GM23338 (cell line): ENCODE data around the gene IGFBPL1. TPM values are rescaled to one million over a fixed set of nuclear protein-coding genes. Genes with fewer than 3 reads are reported as not detected.
A peak's percentile ranks its signal among the peaks of the same experiment; 100 is the strongest.

ENCODE experiments used
- ATAC-seq: fragments of 200-7000 bp; cut with Tn5 transposase; 3 replicates; pipeline ENCODE4 v1.9.1; 2020
- DNase-seq: peaks from one replicate; pipeline ENCODE4 v3.0.0-alpha.2; 2015; ENCODE audit warnings: low spot score
- H2AFZ ChIP-seq: fragments of 200-600 bp; sonication (generic); 2 replicates; pipeline ENCODE4 v1.8.0; 2016; ENCODE audit warnings: antibody characterized with exemption, mild to moderate bottlenecking, moderate library complexity
- H3F3A ChIP-seq: fragments of 200-600 bp; sonication (generic); replicated peaks from 2 replicates; pipeline ENCODE4 v1.8.0; 2017; ENCODE audit warnings: antibody characterized with exemption, mixed run types, low read depth
- H3K27ac ChIP-seq: fragments of 200-600 bp; sonication (generic); 2 replicates; pipeline ENCODE4 v1.6.1; 2016; ENCODE audit warnings: low read depth
- H3K27me3 ChIP-seq: fragments of 200-600 bp; sonication (generic); 2 replicates; pipeline ENCODE4 v1.8.0; 2016; ENCODE audit warnings: mild to moderate bottlenecking, mixed run types, moderate library complexity; ENCODE audit not compliant: insufficient read depth
- H3K36me3 ChIP-seq: fragments of 200-600 bp; sonication (generic); 2 replicates; pipeline ENCODE4 v1.8.0; 2016; ENCODE audit warnings: mild to moderate bottlenecking; ENCODE audit not compliant: insufficient read depth
- H3K4me1 ChIP-seq: fragments of 200-600 bp; sonication (generic); 2 replicates; pipeline ENCODE4 v1.8.0; 2016; ENCODE audit warnings: mild to moderate bottlenecking, moderate library complexity; ENCODE audit not compliant: insufficient read depth
- H3K4me2 ChIP-seq: fragments of 200-600 bp; sonication (generic); 2 replicates; pipeline ENCODE4 v1.7.1; 2017; ENCODE audit warnings: mixed run types
- H3K4me3 ChIP-seq: fragments of 200-600 bp; sonication (generic); 2 replicates; pipeline ENCODE4 v1.6.1; 2016; ENCODE audit warnings: mixed run types
- H3K79me2 ChIP-seq: fragments of 200-600 bp; sonication (generic); replicated peaks from 2 replicates; pipeline ENCODE4 v1.8.0; 2017; ENCODE audit warnings: mild to moderate bottlenecking; ENCODE audit not compliant: insufficient read depth
- H3K9me2 ChIP-seq: fragments of 200-600 bp; sonication (generic); 2 replicates; pipeline ENCODE4 v1.8.0; 2017; ENCODE audit not compliant: insufficient read depth
- H4K20me1 ChIP-seq: fragments of 200-600 bp; sonication (generic); replicated peaks from 2 replicates; pipeline ENCODE4 v1.8.0; 2017; ENCODE audit warnings: mild to moderate bottlenecking; ENCODE audit not compliant: insufficient read depth
- H3K27ac Mint-ChIP-seq: 2 replicates; pipeline ENCODE4 v1.8.0; 2020; ENCODE audit warnings: inconsistent platforms, mild to moderate bottlenecking, moderate library complexity, mixed read lengths
- H3K27me3 Mint-ChIP-seq: 3 replicates; pipeline ENCODE4 v1.8.0; 2022; ENCODE audit warnings: low read depth, mild to moderate bottlenecking, moderate library complexity, mixed read lengths, inconsistent platforms; ENCODE audit not compliant: insufficient read depth, poor library complexity
- H3K36me3 Mint-ChIP-seq: 3 replicates; pipeline ENCODE4 v1.8.0; 2021; ENCODE audit warnings: low read depth, mild to moderate bottlenecking, inconsistent platforms, moderate library complexity, mixed read lengths
- H3K4me1 Mint-ChIP-seq: 3 replicates; pipeline ENCODE4 v1.8.0; 2020; ENCODE audit warnings: mild to moderate bottlenecking, inconsistent platforms, mixed read lengths
- H3K4me3 Mint-ChIP-seq: 3 replicates; pipeline ENCODE4 v1.8.0; 2021; ENCODE audit warnings: moderate library complexity, mild to moderate bottlenecking, inconsistent platforms, mixed read lengths
- H3K9me3 Mint-ChIP-seq: 3 replicates; pipeline ENCODE4 v1.8.0; 2020; ENCODE audit warnings: moderate library complexity, mild to moderate bottlenecking, inconsistent platforms, mixed read lengths
- CREB1 ChIP-seq: fragments of 250-450 bp; sonication (Bioruptor Pico); IDR thresholded peaks from 2 replicates; pipeline ENCODE4 v1.5.0; 2020; ENCODE audit warnings: low read depth, mild to moderate bottlenecking, moderate library complexity
- EZH2 ChIP-seq: fragments of 200-600 bp; sonication (generic); IDR thresholded peaks from one replicate; pipeline ENCODE4 v1.8.0; 2017; ENCODE audit warnings: antibody characterized with exemption, mild to moderate bottlenecking, low read depth; ENCODE audit not compliant: unreplicated experiment
- EZH2phosphoT487 ChIP-seq: fragments of 200-600 bp; sonication (generic); IDR thresholded peaks from one replicate; pipeline ENCODE4 v1.8.1; 2018; ENCODE audit warnings: antibody characterized with exemption; ENCODE audit not compliant: unreplicated experiment
- JUNB ChIP-seq: IDR thresholded peaks from one replicate; pipeline ENCODE4 v1.6.1; 2016; ENCODE audit warnings: antibody characterized with exemption; ENCODE audit not compliant: unreplicated experiment
- NANOG ChIP-seq: IDR thresholded peaks from 2 replicates; pipeline ENCODE4 v1.6.1; 2016; ENCODE audit warnings: antibody characterized with exemption, borderline replicate concordance
- POLR2AphosphoS5 ChIP-seq: IDR thresholded peaks from 2 replicates; pipeline ENCODE4 v1.6.1; 2016; ENCODE audit warnings: antibody characterized with exemption, low read depth
- STAT1 ChIP-seq: IDR thresholded peaks from one replicate; pipeline ENCODE4 v1.6.1; 2016; ENCODE audit warnings: antibody characterized with exemption; ENCODE audit not compliant: unreplicated experiment
- ZNF114 ChIP-seq: fragments of 250-450 bp; sonication (Bioruptor Pico); IDR thresholded peaks from 2 replicates; pipeline ENCODE4 v1.5.0; 2020; ENCODE audit warnings: mild to moderate bottlenecking, moderate library complexity
- ZNF331 ChIP-seq: fragments of 250-450 bp; sonication (Bioruptor Pico); IDR thresholded peaks from 2 replicates; pipeline ENCODE4 v1.5.0; 2020; ENCODE audit warnings: low read depth, mild to moderate bottlenecking, moderate library complexity
- polyA plus RNA-seq: library from polyadenylated mRNA; unstranded; fragments of >200 nt; fragmentation: Nextera tagmentation; extraction: Ambion mirVana; gene quantifications from 2 replicates; pipeline ENCODE4 v1.2.1, GENCODE V29; 2016
- total RNA-seq: library from RNA; depleted of rRNA; stranded (reverse); fragments of >200 nt; shearing (Covaris generic); gene quantifications from 2 replicates; pipeline ENCODE4 v1.2.3, GENCODE V29; 2014
- TF ChIP-seq, protein P1 (sequence below), 2 experiments: fragments of 200-600 bp in 1 of 2; sonication (generic) in 1 of 2; conservative IDR thresholded peaks; 2 replicates each; pipeline versions ENCODE4 v1.5.1 to v1.6.1; 2016 to 2017; ENCODE audit warnings: antibody characterized with exemption in 2 of 2, low read depth in 2 of 2, mild to moderate bottlenecking in 2 of 2, moderate library complexity in 1 of 2
- TF ChIP-seq, protein P2 (sequence below): IDR thresholded peaks from one replicate; pipeline ENCODE4 v1.6.1; 2018; ENCODE audit warnings: antibody characterized with exemption; ENCODE audit not compliant: unreplicated experiment
- TF ChIP-seq, protein P3 (sequence below): fragments of 250-450 bp; sonication (Bioruptor Pico); IDR thresholded peaks from 2 replicates; pipeline ENCODE4 v1.5.0; 2020; ENCODE audit warnings: mild to moderate bottlenecking, moderate library complexity
- TF ChIP-seq, protein P4 (sequence below): IDR thresholded peaks from 2 replicates; pipeline ENCODE4 v1.6.1; 2016; ENCODE audit warnings: antibody characterized with exemption

The IGFBPL1 gene
- total and polyA plus RNA-seq, 2 experiments from 2014 or later: 9.4 to 75.6 TPM

DNA sequence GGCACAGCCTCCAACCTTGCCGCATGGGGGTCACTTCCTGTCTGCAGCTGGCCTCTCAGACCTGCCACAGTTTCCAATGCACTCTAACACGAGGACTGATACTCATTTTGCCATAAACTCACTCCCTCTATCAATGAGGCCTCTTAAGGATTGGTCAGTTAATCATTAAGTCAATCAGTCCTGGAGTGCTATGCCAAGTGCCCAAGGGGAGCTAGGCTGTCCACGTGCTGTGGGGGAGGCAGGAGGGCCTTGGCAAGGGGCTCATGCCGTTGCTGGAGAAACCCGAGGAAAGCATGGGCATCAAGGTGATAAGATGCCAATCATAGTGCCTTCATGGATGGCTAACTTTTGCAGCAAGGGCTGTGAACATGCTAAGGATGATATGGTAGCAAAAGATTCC is 33.4 kb downstream of the IGFBPL1 start:
- Histone ChIP-seq H3K9me2 (no peaks in the 10 kb centered on the region), H3F3A (no peaks in the 10 kb centered on the region), H3K79me2 (peaks cover 29% of the 10 kb centered on the region), H3K36me3 (no peaks in the 10 kb centered on the region; the same call in 1 of the 2 replicates), H2AFZ (peak overlapping the region; percentile 83; the same call in 1 of the 2 replicates), H4K20me1 (peaks cover 12% of the 10 kb centered on the region), H3K27ac (no peak overlapping the region), H3K27me3 (no peaks in the 10 kb centered on the region), H3K4me1 (peaks cover 19% of the 10 kb centered on the region), H3K4me3 (no peak overlapping the region), H3K4me2 (no peak overlapping the region)
- Mint-ChIP-seq H3K4me3 (no peak overlapping the region), H3K4me1 (peaks cover 19% of the 10 kb centered on the region), H3K9me3 (peaks cover 1% of the 10 kb centered on the region; the same call in 2 of the 3 replicates), H3K36me3 (peaks cover 16% of the 10 kb centered on the region), H3K27me3 (peaks cover 15% of the 10 kb centered on the region), H3K27ac (no peak overlapping the region)
- no peak for ATAC-seq
- no peak for DNase-seq
- TF ChIP-seq STAT1 (no peak), EZH2phosphoT487 (no peak), EZH2 (no peak), JUNB (no peak), CREB1 (no peak), ZNF114 (CRISPR knock-in tag) (no peak), POLR2AphosphoS5 (no peak), ZNF331 (CRISPR knock-in tag) (no peak), NANOG (no peak)
- TF ChIP-seq, protein P1, sequence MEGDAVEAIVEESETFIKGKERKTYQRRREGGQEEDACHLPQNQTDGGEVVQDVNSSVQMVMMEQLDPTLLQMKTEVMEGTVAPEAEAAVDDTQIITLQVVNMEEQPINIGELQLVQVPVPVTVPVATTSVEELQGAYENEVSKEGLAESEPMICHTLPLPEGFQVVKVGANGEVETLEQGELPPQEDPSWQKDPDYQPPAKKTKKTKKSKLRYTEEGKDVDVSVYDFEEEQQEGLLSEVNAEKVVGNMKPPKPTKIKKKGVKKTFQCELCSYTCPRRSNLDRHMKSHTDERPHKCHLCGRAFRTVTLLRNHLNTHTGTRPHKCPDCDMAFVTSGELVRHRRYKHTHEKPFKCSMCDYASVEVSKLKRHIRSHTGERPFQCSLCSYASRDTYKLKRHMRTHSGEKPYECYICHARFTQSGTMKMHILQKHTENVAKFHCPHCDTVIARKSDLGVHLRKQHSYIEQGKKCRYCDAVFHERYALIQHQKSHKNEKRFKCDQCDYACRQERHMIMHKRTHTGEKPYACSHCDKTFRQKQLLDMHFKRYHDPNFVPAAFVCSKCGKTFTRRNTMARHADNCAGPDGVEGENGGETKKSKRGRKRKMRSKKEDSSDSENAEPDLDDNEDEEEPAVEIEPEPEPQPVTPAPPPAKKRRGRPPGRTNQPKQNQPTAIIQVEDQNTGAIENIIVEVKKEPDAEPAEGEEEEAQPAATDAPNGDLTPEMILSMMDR (conservative IDR thresholded peaks at IDR 0.05; ENCODE audit: low read depth in 2 of 2): no peak
- TF ChIP-seq, protein P2, sequence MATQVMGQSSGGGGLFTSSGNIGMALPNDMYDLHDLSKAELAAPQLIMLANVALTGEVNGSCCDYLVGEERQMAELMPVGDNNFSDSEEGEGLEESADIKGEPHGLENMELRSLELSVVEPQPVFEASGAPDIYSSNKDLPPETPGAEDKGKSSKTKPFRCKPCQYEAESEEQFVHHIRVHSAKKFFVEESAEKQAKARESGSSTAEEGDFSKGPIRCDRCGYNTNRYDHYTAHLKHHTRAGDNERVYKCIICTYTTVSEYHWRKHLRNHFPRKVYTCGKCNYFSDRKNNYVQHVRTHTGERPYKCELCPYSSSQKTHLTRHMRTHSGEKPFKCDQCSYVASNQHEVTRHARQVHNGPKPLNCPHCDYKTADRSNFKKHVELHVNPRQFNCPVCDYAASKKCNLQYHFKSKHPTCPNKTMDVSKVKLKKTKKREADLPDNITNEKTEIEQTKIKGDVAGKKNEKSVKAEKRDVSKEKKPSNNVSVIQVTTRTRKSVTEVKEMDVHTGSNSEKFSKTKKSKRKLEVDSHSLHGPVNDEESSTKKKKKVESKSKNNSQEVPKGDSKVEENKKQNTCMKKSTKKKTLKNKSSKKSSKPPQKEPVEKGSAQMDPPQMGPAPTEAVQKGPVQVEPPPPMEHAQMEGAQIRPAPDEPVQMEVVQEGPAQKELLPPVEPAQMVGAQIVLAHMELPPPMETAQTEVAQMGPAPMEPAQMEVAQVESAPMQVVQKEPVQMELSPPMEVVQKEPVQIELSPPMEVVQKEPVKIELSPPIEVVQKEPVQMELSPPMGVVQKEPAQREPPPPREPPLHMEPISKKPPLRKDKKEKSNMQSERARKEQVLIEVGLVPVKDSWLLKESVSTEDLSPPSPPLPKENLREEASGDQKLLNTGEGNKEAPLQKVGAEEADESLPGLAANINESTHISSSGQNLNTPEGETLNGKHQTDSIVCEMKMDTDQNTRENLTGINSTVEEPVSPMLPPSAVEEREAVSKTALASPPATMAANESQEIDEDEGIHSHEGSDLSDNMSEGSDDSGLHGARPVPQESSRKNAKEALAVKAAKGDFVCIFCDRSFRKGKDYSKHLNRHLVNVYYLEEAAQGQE: no peak
- TF ChIP-seq, protein P3, sequence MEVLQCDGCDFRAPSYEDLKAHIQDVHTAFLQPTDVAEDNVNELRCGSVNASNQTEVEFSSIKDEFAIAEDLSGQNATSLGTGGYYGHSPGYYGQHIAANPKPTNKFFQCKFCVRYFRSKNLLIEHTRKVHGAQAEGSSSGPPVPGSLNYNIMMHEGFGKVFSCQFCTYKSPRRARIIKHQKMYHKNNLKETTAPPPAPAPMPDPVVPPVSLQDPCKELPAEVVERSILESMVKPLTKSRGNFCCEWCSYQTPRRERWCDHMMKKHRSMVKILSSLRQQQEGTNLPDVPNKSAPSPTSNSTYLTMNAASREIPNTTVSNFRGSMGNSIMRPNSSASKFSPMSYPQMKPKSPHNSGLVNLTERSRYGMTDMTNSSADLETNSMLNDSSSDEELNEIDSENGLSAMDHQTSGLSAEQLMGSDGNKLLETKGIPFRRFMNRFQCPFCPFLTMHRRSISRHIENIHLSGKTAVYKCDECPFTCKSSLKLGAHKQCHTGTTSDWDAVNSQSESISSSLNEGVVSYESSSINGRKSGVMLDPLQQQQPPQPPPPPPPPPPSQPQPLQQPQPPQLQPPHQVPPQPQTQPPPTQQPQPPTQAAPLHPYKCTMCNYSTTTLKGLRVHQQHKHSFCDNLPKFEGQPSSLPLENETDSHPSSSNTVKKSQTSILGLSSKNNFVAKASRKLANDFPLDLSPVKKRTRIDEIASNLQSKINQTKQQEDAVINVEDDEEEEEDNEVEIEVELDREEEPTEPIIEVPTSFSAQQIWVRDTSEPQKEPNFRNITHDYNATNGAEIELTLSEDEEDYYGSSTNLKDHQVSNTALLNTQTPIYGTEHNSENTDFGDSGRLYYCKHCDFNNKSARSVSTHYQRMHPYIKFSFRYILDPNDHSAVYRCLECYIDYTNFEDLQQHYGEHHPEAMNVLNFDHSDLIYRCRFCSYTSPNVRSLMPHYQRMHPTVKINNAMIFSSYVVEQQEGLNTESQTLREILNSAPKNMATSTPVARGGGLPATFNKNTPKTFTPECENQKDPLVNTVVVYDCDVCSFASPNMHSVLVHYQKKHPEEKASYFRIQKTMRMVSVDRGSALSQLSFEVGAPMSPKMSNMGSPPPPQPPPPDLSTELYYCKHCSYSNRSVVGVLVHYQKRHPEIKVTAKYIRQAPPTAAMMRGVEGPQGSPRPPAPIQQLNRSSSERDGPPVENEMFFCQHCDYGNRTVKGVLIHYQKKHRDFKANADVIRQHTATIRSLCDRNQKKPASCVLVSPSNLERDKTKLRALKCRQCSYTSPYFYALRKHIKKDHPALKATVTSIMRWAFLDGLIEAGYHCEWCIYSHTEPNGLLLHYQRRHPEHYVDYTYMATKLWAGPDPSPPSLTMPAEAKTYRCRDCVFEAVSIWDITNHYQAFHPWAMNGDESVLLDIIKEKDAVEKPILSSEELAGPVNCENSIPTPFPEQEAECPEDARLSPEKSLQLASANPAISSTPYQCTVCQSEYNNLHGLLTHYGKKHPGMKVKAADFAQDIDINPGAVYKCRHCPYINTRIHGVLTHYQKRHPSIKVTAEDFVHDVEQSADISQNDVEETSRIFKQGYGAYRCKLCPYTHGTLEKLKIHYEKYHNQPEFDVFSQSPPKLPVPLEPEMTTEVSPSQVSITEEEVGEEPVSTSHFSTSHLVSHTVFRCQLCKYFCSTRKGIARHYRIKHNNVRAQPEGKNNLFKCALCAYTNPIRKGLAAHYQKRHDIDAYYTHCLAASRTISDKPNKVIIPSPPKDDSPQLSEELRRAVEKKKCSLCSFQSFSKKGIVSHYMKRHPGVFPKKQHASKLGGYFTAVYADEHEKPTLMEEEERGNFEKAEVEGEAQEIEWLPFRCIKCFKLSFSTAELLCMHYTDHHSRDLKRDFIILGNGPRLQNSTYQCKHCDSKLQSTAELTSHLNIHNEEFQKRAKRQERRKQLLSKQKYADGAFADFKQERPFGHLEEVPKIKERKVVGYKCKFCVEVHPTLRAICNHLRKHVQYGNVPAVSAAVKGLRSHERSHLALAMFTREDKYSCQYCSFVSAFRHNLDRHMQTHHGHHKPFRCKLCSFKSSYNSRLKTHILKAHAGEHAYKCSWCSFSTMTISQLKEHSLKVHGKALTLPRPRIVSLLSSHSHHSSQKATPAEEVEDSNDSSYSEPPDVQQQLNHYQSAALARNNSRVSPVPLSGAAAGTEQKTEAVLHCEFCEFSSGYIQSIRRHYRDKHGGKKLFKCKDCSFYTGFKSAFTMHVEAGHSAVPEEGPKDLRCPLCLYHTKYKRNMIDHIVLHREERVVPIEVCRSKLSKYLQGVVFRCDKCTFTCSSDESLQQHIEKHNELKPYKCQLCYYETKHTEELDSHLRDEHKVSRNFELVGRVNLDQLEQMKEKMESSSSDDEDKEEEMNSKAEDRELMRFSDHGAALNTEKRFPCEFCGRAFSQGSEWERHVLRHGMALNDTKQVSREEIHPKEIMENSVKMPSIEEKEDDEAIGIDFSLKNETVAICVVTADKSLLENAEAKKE (CRISPR knock-in tag): no peak
- TF ChIP-seq, protein P4, sequence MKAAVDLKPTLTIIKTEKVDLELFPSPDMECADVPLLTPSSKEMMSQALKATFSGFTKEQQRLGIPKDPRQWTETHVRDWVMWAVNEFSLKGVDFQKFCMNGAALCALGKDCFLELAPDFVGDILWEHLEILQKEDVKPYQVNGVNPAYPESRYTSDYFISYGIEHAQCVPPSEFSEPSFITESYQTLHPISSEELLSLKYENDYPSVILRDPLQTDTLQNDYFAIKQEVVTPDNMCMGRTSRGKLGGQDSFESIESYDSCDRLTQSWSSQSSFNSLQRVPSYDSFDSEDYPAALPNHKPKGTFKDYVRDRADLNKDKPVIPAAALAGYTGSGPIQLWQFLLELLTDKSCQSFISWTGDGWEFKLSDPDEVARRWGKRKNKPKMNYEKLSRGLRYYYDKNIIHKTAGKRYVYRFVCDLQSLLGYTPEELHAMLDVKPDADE: no peak
